Activated naive CD4-positive, alpha-beta T cell treated with anti-CD3 and anti-CD28 coated beads, Interleukin-2, amount 50 U/mL, for 24 hours (primary cell): ENCODE data around the gene KRTAP10-11.
"Not testable (repeated sequence)": the region's sequence is repeated elsewhere in the genome, so short reads cannot be mapped to it uniquely, and the experiment has no call there.

Experiments used
- H3K27ac Mint-ChIP-seq: one replicate; pipeline ENCODE4 v1.8.0; 2021; ENCODE audit warnings: mild to moderate bottlenecking, mixed read lengths
- H3K27me3 Mint-ChIP-seq: one replicate; pipeline ENCODE4 v1.8.0; 2021; ENCODE audit warnings: mixed read lengths
- H3K36me3 Mint-ChIP-seq: one replicate; pipeline ENCODE4 v1.8.0; 2021; ENCODE audit warnings: mixed read lengths
- H3K4me1 Mint-ChIP-seq: one replicate; pipeline ENCODE4 v1.8.0; 2021; ENCODE audit warnings: mixed read lengths
- H3K4me3 Mint-ChIP-seq: one replicate; pipeline ENCODE4 v1.8.0; 2021; ENCODE audit warnings: mild to moderate bottlenecking, mixed read lengths
- H3K9me3 Mint-ChIP-seq: one replicate; pipeline ENCODE4 v1.8.0; 2021; ENCODE audit warnings: mixed read lengths

KRTAP10-11 gene

GRCh38 chr21:44664691-44665090 lies 18.5 kb downstream of the KRTAP10-11 start:
- H3K9me3 Mint-ChIP-seq: peaks cover 12% of the 10 kb centered on the region
- H3K36me3 Mint-ChIP-seq: peaks cover 3% of the 10 kb centered on the region
- peaks cover 7% of the 10 kb centered on the region for H3K4me1 Mint-ChIP-seq
- no peak overlapping the region for H3K4me3 Mint-ChIP-seq
- H3K27me3 Mint-ChIP-seq: no peaks in the 10 kb centered on the region
- peak overlapping the region; percentile 73 for H3K27ac Mint-ChIP-seq

- H3K9me3 Mint-ChIP-seq: peaks cover 7% of the 10 kb centered on the region
- no peak within 1 kb of the TSS for H3K4me3 Mint-ChIP-seq
- H3K27me3 Mint-ChIP-seq: no peaks in the 10 kb centered on the region
- peaks cover 5% of the 10 kb centered on the region for H3K36me3 Mint-ChIP-seq
- H3K4me1 Mint-ChIP-seq: peaks cover 3% of the 10 kb centered on the region
- no peak within 1 kb of the TSS for H3K27ac Mint-ChIP-seq
Observed at GRCh38 chr21:44666401-44667320, 20.4 kb downstream of the KRTAP10-11 start, which contains the start of gene KRTAP12-2. KRTAP12-2 (minus strand) TSS chr21:44666927; CDS start chr21:44666886, 41 bp downstream.

GRCh38 chr21:44667612-44668011 lies 21.4 kb downstream of the KRTAP10-11 start:
- Mint-ChIP-seq H3K9me3 (peaks cover 5% of the 10 kb centered on the region), H3K4me3 (no peak overlapping the region), H3K27ac (no peak overlapping the region), H3K36me3 (peaks cover 7% of the 10 kb centered on the region), H3K27me3 (no peaks in the 10 kb centered on the region), H3K4me1 (peaks cover 3% of the 10 kb centered on the region)

- Mint-ChIP-seq H3K4me3 (no peak overlapping the region), H3K27ac (no peak overlapping the region), H3K27me3 (no peaks in the 10 kb centered on the region), H3K4me1 (peaks cover 3% of the 10 kb centered on the region), H3K36me3 (peaks cover 12% of the 10 kb centered on the region), H3K9me3 (peaks cover 24% of the 10 kb centered on the region)
Observed at GRCh38 chr21:44670642-44671432, 24.6 kb downstream of the KRTAP10-11 start.

- Mint-ChIP-seq H3K9me3 (peaks cover 24% of the 10 kb centered on the region), H3K36me3 (peaks cover 12% of the 10 kb centered on the region), H3K27ac (no peak overlapping the region), H3K27me3 (no peaks in the 10 kb centered on the region), H3K4me3 (no peak overlapping the region), H3K4me1 (no peaks in the 10 kb centered on the region)
Observed at GRCh38 chr21:44671911-44672310, 25.7 kb downstream of the KRTAP10-11 start.

GRCh38 chr21:44677881-44678280 lies 31.7 kb downstream of the KRTAP10-11 start:
- H3K36me3 Mint-ChIP-seq: peaks cover 4% of the 10 kb centered on the region
- no peaks in the 10 kb centered on the region for H3K27me3 Mint-ChIP-seq
- H3K9me3 Mint-ChIP-seq: peaks cover 19% of the 10 kb centered on the region
- H3K4me1 Mint-ChIP-seq: no peaks in the 10 kb centered on the region
- H3K27ac Mint-ChIP-seq: no peak overlapping the region
- no peak overlapping the region for H3K4me3 Mint-ChIP-seq

- Mint-ChIP-seq H3K4me3 (no peak overlapping the region), H3K36me3 (peaks cover 3% of the 10 kb centered on the region), H3K27ac (no peak overlapping the region), H3K27me3 (peaks cover 2% of the 10 kb centered on the region), H3K4me1 (peaks cover 7% of the 10 kb centered on the region), H3K9me3 (no peaks in the 10 kb centered on the region)
Observed at GRCh38 chr21:44681152-44681551, 34.9 kb downstream of the KRTAP10-11 start.

- Mint-ChIP-seq H3K4me3 (no peak within 1 kb of the TSS), H3K4me1 (peaks cover 11% of the 10 kb centered on the region), H3K9me3 (no peaks in the 10 kb centered on the region), H3K27me3 (peaks cover 4% of the 10 kb centered on the region), H3K36me3 (peaks cover 3% of the 10 kb centered on the region), H3K27ac (no peak within 1 kb of the TSS)
Observed at GRCh38 chr21:44681861-44682579, 35.8 kb downstream of the KRTAP10-11 start, which contains the start of gene KRTAP12-1. KRTAP12-1 (minus strand) TSS chr21:44682163; CDS start chr21:44682123, 40 bp downstream.

- H3K36me3 Mint-ChIP-seq: peaks cover 3% of the 10 kb centered on the region
- peaks cover 4% of the 10 kb centered on the region for H3K27me3 Mint-ChIP-seq
- H3K4me3 Mint-ChIP-seq: no peak overlapping the region
Observed at GRCh38 chr21:44682580-44683151, 36.5 kb downstream of the KRTAP10-11 start.

GRCh38 chr21:44684077-44684476 lies 37.9 kb downstream of the KRTAP10-11 start:
- H3K27me3 Mint-ChIP-seq: peaks cover 4% of the 10 kb centered on the region
- H3K27ac Mint-ChIP-seq: no peak overlapping the region
- no peaks in the 10 kb centered on the region for H3K9me3 Mint-ChIP-seq
- no peak overlapping the region for H3K4me3 Mint-ChIP-seq
- H3K36me3 Mint-ChIP-seq: peaks cover 3% of the 10 kb centered on the region
- peaks cover 11% of the 10 kb centered on the region for H3K4me1 Mint-ChIP-seq

More at GRCh38 chr21:44682580-44683151, 36.5 kb downstream of the KRTAP10-11 start:
- Mint-ChIP-seq H3K9me3 (no peaks in the 10 kb centered on the region), H3K27ac (no peak overlapping the region), H3K4me1 (peaks cover 11% of the 10 kb centered on the region)

GRCh38 chr21:44684483-44684882 lies 38.3 kb downstream of the KRTAP10-11 start:
- Mint-ChIP-seq H3K4me3 (no peak overlapping the region), H3K36me3 (peaks cover 3% of the 10 kb centered on the region), H3K4me1 (peaks cover 11% of the 10 kb centered on the region), H3K27ac (no peak overlapping the region), H3K9me3 (no peaks in the 10 kb centered on the region), H3K27me3 (peaks cover 4% of the 10 kb centered on the region)

- not testable (repeated sequence) for H3K4me3 Mint-ChIP-seq, H3K27me3 Mint-ChIP-seq, H3K27ac Mint-ChIP-seq, H3K36me3 Mint-ChIP-seq, H3K9me3 Mint-ChIP-seq
- peaks cover 11% of the 10 kb centered on the region for H3K4me1 Mint-ChIP-seq
Observed at GRCh38 chr21:44685050-44685449, 38.8 kb downstream of the KRTAP10-11 start.

GRCh38 chr21:44686000-44686781 lies 40.0 kb downstream of the KRTAP10-11 start:
- Mint-ChIP-seq H3K27me3 (peaks cover 4% of the 10 kb centered on the region), H3K27ac (no peak overlapping the region), H3K4me3 (no peak overlapping the region), H3K4me1 (peaks cover 14% of the 10 kb centered on the region), H3K36me3 (peaks cover 3% of the 10 kb centered on the region), H3K9me3 (no peaks in the 10 kb centered on the region)

- no peaks in the 10 kb centered on the region for H3K9me3 Mint-ChIP-seq
- no peak overlapping the region for H3K27ac Mint-ChIP-seq
- peaks cover 22% of the 10 kb centered on the region for H3K4me1 Mint-ChIP-seq
- H3K27me3 Mint-ChIP-seq: peaks cover 4% of the 10 kb centered on the region
- H3K36me3 Mint-ChIP-seq: peaks cover 3% of the 10 kb centered on the region
- H3K4me3 Mint-ChIP-seq: no peak overlapping the region
Observed at GRCh38 chr21:44686843-44687561, 40.8 kb downstream of the KRTAP10-11 start.
